H1 (cell line): ENCODE measurements around the gene MRE11. TPM values are rescaled to one million over a fixed set of nuclear protein-coding genes. Genes with fewer than 3 reads are reported as not detected.
A peak's percentile ranks its signal among the peaks of the same experiment; 100 is the strongest.

Experiments
- CTCF ChIA-PET: fragments of 300-600 bp; sonication (Branson Sonifier 250); formaldehyde crosslinking; loops from one replicate; lab custom pipeline; 2021; ENCODE audit not compliant: partially characterized antibody; lab: Charles Lee
- POLR2A ChIA-PET: fragments of 300-600 bp; sonication (Branson Sonifier 250); formaldehyde crosslinking; loops from one replicate; lab custom pipeline; 2021; ENCODE audit warnings: inconsistent platforms; ENCODE audit not compliant: partially characterized antibody; lab: Charles Lee
- DNase-seq, 2 experiments: peaks; one replicate each; pipeline versions ENCODE4 v3.0.0 to v3.0.0-alpha.2; 2010 to 2022; ENCODE audit warnings: low spot score in 2 of 2, low read depth in 1 of 2, mixed read lengths in 1 of 2
- FAIRE-seq: peaks from 2 replicates; lab custom pipeline; 2011; peaks lifted over from hg19 to GRCh38; lab: Jason Lieb, UNC
- H2AFZ ChIP-seq: 2 replicates; pipeline ENCODE4 v1.8.1; 2012; ENCODE audit warnings: low read length, inconsistent platforms
- H2AK5ac ChIP-seq: 2 replicates; pipeline ENCODE4 v1.6.1; 2013; ENCODE audit warnings: low read depth, low read length
- H2BK120ac ChIP-seq: replicated peaks from 2 replicates; pipeline ENCODE3; 2013; ENCODE audit warnings: low read depth, low read length, inconsistent platforms
- H2BK12ac ChIP-seq: 2 replicates; pipeline ENCODE4 v1.6.1; 2013; ENCODE audit warnings: low read depth, low read length
- H2BK15ac ChIP-seq: 2 replicates; pipeline ENCODE4 v1.6.1; 2013; ENCODE audit warnings: low read length
- H2BK20ac ChIP-seq: 2 replicates; pipeline ENCODE4 v1.6.1; 2013; ENCODE audit warnings: low read length
- H2BK5ac ChIP-seq: 2 replicates; pipeline ENCODE4 v1.6.1; 2013; ENCODE audit warnings: low read depth, low read length
- H3K14ac ChIP-seq: 2 replicates; pipeline ENCODE4 v1.6.1; 2013; ENCODE audit warnings: inconsistent platforms; ENCODE audit not compliant: insufficient read length
- H3K18ac ChIP-seq: 2 replicates; pipeline ENCODE4 v1.6.1; 2013; ENCODE audit warnings: low read length; ENCODE audit errors: extremely low read depth
- H3K23ac ChIP-seq: 2 replicates; pipeline ENCODE4 v1.6.1; 2013; ENCODE audit warnings: inconsistent platforms; ENCODE audit not compliant: insufficient read length
- H3K23me2 ChIP-seq: 2 replicates; pipeline ENCODE4 v1.6.1; 2013; ENCODE audit warnings: low read depth, low read length
- H3K27ac ChIP-seq: 2 replicates; pipeline ENCODE4 v1.6.1; 2011; ENCODE audit warnings: low read depth, low read length, inconsistent platforms
- H3K27me3 ChIP-seq, 4 experiments: replicated peaks in 1 of 4; 1 replicate in 1 of 4; 2 replicates in 3 of 4; pipeline versions ENCODE4 v1.6.1 to v1.8.1; 2011 to 2013; ENCODE audit warnings: low read length in 3 of 4, mild to moderate bottlenecking in 3 of 4, inconsistent platforms in 2 of 4, mixed read lengths in 2 of 4, moderate library complexity in 1 of 4; ENCODE audit not compliant: control insufficient read depth in 3 of 4, insufficient read depth in 3 of 4; ENCODE audit errors: extremely low read depth in 1 of 4
- H3K36me3 ChIP-seq, 4 experiments: 2 replicates each; pipeline versions ENCODE4 v1.6.1 to v1.8.1; 2011 to 2013; ENCODE audit warnings: mild to moderate bottlenecking in 4 of 4, low read length in 3 of 4, moderate library complexity in 2 of 4, control low read depth in 1 of 4, inconsistent platforms in 1 of 4; ENCODE audit not compliant: insufficient read depth in 4 of 4, control insufficient read depth in 2 of 4
- H3K4ac ChIP-seq: replicated peaks from 2 replicates; pipeline ENCODE3; 2013; ENCODE audit warnings: low read length, low read depth, mixed read lengths, inconsistent platforms; ENCODE audit not compliant: insufficient read length
- H3K4me1 ChIP-seq, 4 experiments: replicated peaks in 1 of 4; 1 replicate in 1 of 4; 2 replicates in 3 of 4; pipeline versions ENCODE4 v1.6.1 to v1.8.1; 2011 to 2013; ENCODE audit warnings: low read length in 3 of 4, inconsistent platforms in 2 of 4, mixed read lengths in 1 of 4; ENCODE audit not compliant: insufficient read depth in 4 of 4, control insufficient read depth in 3 of 4
- H3K4me2 ChIP-seq, 2 experiments: 2 replicates each; pipeline versions ENCODE4 v1.6.1 to v1.8.1; 2011 to 2013; ENCODE audit warnings: low read depth in 2 of 2, low read length in 2 of 2, control low read depth in 1 of 2, inconsistent platforms in 1 of 2, mild to moderate bottlenecking in 1 of 2; ENCODE audit not compliant: insufficient read depth in 1 of 2
- H3K4me3 ChIP-seq, 4 experiments: fragments of 200-600, 300-600 bp in 1 of 4; sonication (generic), shearing (Covaris generic), sonication (Bioruptor Twin) in 1 of 4; 2 replicates each; pipeline versions ENCODE4 v1.5.1 to v1.8.1; 2011 to 2016; ENCODE audit warnings: low read length in 4 of 4, low read depth in 3 of 4, control low read depth in 2 of 4, inconsistent platforms in 2 of 4, mild to moderate bottlenecking in 2 of 4, mixed read lengths in 1 of 4, moderate library complexity in 1 of 4; ENCODE audit not compliant: insufficient read depth in 2 of 4; ENCODE audit errors: extremely low read depth in 1 of 4
- H3K56ac ChIP-seq: replicated peaks from 2 replicates; pipeline ENCODE3; 2013; ENCODE audit warnings: low read depth, mild to moderate bottlenecking, mixed read lengths, low read length, inconsistent platforms; ENCODE audit not compliant: insufficient read length
- H3K79me1 ChIP-seq: 2 replicates; pipeline ENCODE4 v1.6.1; 2013; ENCODE audit warnings: low read depth, low read length, control low read depth
- H3K79me2 ChIP-seq, 2 experiments: 2 replicates each; pipeline versions ENCODE4 v1.6.1 to v1.8.1; 2012 to 2013; ENCODE audit warnings: low read length in 2 of 2, mild to moderate bottlenecking in 2 of 2, inconsistent platforms in 1 of 2; ENCODE audit not compliant: insufficient read depth in 2 of 2, control insufficient read depth in 1 of 2
- H3K9ac ChIP-seq, 4 experiments: replicated peaks in 1 of 4; 1 replicate in 1 of 4; 2 replicates in 3 of 4; pipeline versions ENCODE4 v1.6.1 to v1.8.1; 2011 to 2013; ENCODE audit warnings: low read depth in 3 of 4, low read length in 3 of 4, control low read depth in 2 of 4, mild to moderate bottlenecking in 2 of 4, moderate library complexity in 2 of 4, inconsistent platforms in 1 of 4; ENCODE audit errors: extremely low read depth in 1 of 4
- H3K9me3 ChIP-seq, 2 experiments: 2 replicates each; pipeline versions ENCODE4 v1.6.1 to v1.8.1; 2012 to 2013; ENCODE audit warnings: mild to moderate bottlenecking in 2 of 2, moderate library complexity in 2 of 2, control low read depth in 1 of 2, inconsistent platforms in 1 of 2, low read depth in 1 of 2, low read length in 1 of 2, mixed read lengths in 1 of 2; ENCODE audit not compliant: insufficient read depth in 2 of 2
- H4K20me1 ChIP-seq, 2 experiments: replicated peaks in 1 of 2; 2 replicates each; pipeline versions ENCODE3 to v1.8.1; 2011 to 2013; ENCODE audit warnings: inconsistent platforms in 2 of 2, low read length in 2 of 2, mild to moderate bottlenecking in 1 of 2; ENCODE audit not compliant: insufficient read depth in 2 of 2, control insufficient read depth in 1 of 2
- H4K5ac ChIP-seq: 2 replicates; pipeline ENCODE4 v1.6.1; 2013; ENCODE audit warnings: low read length, low read depth, mixed read lengths, inconsistent platforms; ENCODE audit not compliant: insufficient read length
- H4K8ac ChIP-seq: 2 replicates; pipeline ENCODE4 v1.8.0; 2013; ENCODE audit warnings: mild to moderate bottlenecking, moderate library complexity, low read length, inconsistent platforms; ENCODE audit not compliant: insufficient read depth; ENCODE audit errors: extremely low read depth
- H4K91ac ChIP-seq: replicated peaks from 2 replicates; pipeline ENCODE3; 2013; ENCODE audit warnings: low read length, mixed read lengths, inconsistent platforms; ENCODE audit not compliant: insufficient read length
- ASH2L ChIP-seq: fragments of 200-600, 300-600 bp; sonication (generic); IDR thresholded peaks from one replicate; pipeline ENCODE4 v1.7.1; 2017; ENCODE audit warnings: low read length
- ATF2 ChIP-seq: IDR thresholded peaks from 2 replicates; pipeline ENCODE4 v1.6.1; 2012; ENCODE audit warnings: low read length, inconsistent platforms
- BRCA1 ChIP-seq: IDR thresholded peaks from 2 replicates; pipeline ENCODE4 v1.6.1; 2012; ENCODE audit warnings: low read depth, low read length, improper control_type of control experiment
- CHD1 ChIP-seq: IDR thresholded peaks from 2 replicates; pipeline ENCODE4 v1.6.1; 2012; ENCODE audit warnings: low read depth, low read length, improper control_type of control experiment
- EP300 ChIP-seq, 2 experiments: IDR thresholded peaks; 1 replicate in 1 of 2; 2 replicates in 1 of 2; pipeline ENCODE4 v1.6.1; 2011 to 2012; ENCODE audit warnings: low read depth in 2 of 2, low read length in 2 of 2, mild to moderate bottlenecking in 2 of 2, borderline replicate concordance in 1 of 2, inconsistent platforms in 1 of 2, moderate library complexity in 1 of 2
- FOSL1 ChIP-seq: IDR thresholded peaks from 2 replicates; pipeline ENCODE4 v1.6.1; 2011; ENCODE audit warnings: mild to moderate bottlenecking, low read depth, low read length, moderate library complexity; ENCODE audit not compliant: insufficient read depth
- JUN ChIP-seq: IDR thresholded peaks from 2 replicates; pipeline ENCODE4 v1.6.1; 2011; ENCODE audit warnings: low read depth, mild to moderate bottlenecking, improper control_type of control experiment, low read length
- JUND ChIP-seq: IDR thresholded peaks from 2 replicates; pipeline ENCODE4 v1.6.1; 2011; ENCODE audit warnings: mild to moderate bottlenecking, improper control_type of control experiment, low read length
- MAFK ChIP-seq: IDR thresholded peaks from 2 replicates; pipeline ENCODE4 v1.6.1; 2012; ENCODE audit warnings: low read depth, mild to moderate bottlenecking, improper control_type of control experiment, low read length
- RFX5 ChIP-seq: IDR thresholded peaks from 2 replicates; pipeline ENCODE4 v1.6.1; 2011; ENCODE audit warnings: low read depth, low read length, improper control_type of control experiment, borderline replicate concordance
- SIN3A ChIP-seq, 2 experiments: IDR thresholded peaks in 1 of 2; conservative IDR thresholded peaks in 1 of 2; 2 replicates each; pipeline ENCODE4 v1.6.1; 2011 to 2012; ENCODE audit warnings: low read length in 2 of 2, improper control_type of control experiment in 1 of 2, low read depth in 1 of 2, mild to moderate bottlenecking in 1 of 2
- TAF1 ChIP-seq: IDR thresholded peaks from 2 replicates; pipeline ENCODE4 v1.6.1; 2011; ENCODE audit warnings: mild to moderate bottlenecking, low read depth, low read length
- YY1 ChIP-seq: IDR thresholded peaks from 2 replicates; pipeline ENCODE4 v1.6.1; 2011; ENCODE audit warnings: low read depth, mild to moderate bottlenecking, low read length
- WGBS, 2 experiments: shearing (Covaris generic) in 1 of 2; methylation state at CpG; one replicate each; pipeline versions ENCODE4 v1.1.6 to v1.1.7; 2013 to 2015; ENCODE audit warnings: low lambda C conversion rate in 2 of 2, mixed read lengths in 2 of 2, inconsistent platforms in 1 of 2, low coverage in 1 of 2, missing lambda C conversion rate in 1 of 2; ENCODE audit not compliant: insufficient replicate concordance in 2 of 2, insufficient coverage in 1 of 2, insufficient read length in 1 of 2; ENCODE audit errors: extremely low coverage in 1 of 2, missing lambda C conversion rate in 1 of 2; 5-methylcytosine and 5-hydroxymethylcytosine counted together
- polyA plus RNA-seq, 7 experiments: library from polyadenylated mRNA; depleted of rRNA in 3 of 7; stranded (reverse) in 5 of 7; unstranded in 2 of 7; fragments of >200 nt in 5 of 7; fragments of 200-250 nt in 2 of 7; gene quantifications; 1 replicate in 5 of 7; 2 replicates in 1 of 7; 4 replicates in 1 of 7; pipeline versions ENCODE4 v1.2.1 to v1.2.3, GENCODE V29; 2011 to 2013; ENCODE audit warnings: missing spikeins in 2 of 7, mixed read lengths in 2 of 7
- total RNA-seq: library from RNA; stranded (reverse); fragmentation: NEBNext Ultra II Directional; extraction: Animal tissue kit (Norgen Biotek cat#: 25700); gene quantifications from 2 replicates; pipeline ENCODE4 v1.2.1, GENCODE V29; 2021

The MRE11 gene
- total and polyA plus RNA-seq, 2 of the 8 experiments (the other 6 are each of a cell fraction or from before 2014, with no cell fraction given): 7.2 to 43.4 TPM

DNA sequence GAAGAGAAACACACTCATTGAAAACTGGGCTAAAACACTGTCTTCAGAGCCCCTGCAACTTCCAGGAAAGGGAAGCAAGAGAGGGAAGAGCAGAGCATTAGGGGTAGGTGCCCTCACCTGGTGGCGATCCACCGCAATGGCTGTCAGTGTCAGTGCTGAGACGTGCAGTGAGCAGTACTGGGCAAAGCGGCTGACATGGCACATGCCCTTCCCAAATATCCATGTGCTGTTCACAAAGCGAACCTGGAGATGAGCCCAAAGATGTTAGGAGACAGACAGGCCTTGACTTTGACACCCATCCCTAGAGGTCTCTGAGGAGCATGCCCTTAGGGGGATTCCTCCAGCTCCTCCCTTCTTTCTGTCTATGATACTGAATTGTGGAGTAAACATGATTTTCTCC lies 97.4 kb downstream of the MRE11 start:
- H3K79me2 ChIP-seq: no peaks in the 10 kb centered on the region
- TF ChIP-seq MAFK (no peak), YY1 (no peak), TAF1 (no peak), FOSL1 (no peak), SIN3A (conservative IDR thresholded peaks at IDR 0.05 in 1 of 2, IDR thresholded peaks at IDR 0.05 in 1 of 2; ENCODE audit: low read depth in 1 of 2, low read length in 2 of 2) (no peak), JUND (no peak), CHD1 (no peak), ATF2 (no peak), ASH2L (no peak), EP300 (IDR thresholded peaks at IDR 0.05; ENCODE audit: borderline replicate concordance in 1 of 2, low read depth in 2 of 2, low read length in 2 of 2) (no peak), JUN (no peak), BRCA1 (no peak), RFX5 (no peak)

More for the DNA sequence above, 97.4 kb downstream of the MRE11 start:
- POLR2A ChIA-PET: no interaction called here
- Histone ChIP-seq H2BK120ac (no peak overlapping the region), H4K8ac (no peak overlapping the region), H3K4ac (no peak overlapping the region), H3K4me2 (no peak overlapping the region), H2BK20ac (no peak overlapping the region), H3K79me1 (no peaks in the 10 kb centered on the region), H2BK15ac (0 out of 2 replicates have a peak overlapping the region, but pooled peaks have one; percentile 16), H3K23me2 (peaks cover 7% of the 10 kb centered on the region; the same call in 1 of the 2 replicates), H4K20me1 (no peaks in the 10 kb centered on the region), H4K91ac (no peak overlapping the region), H3K36me3 (no peaks in the 10 kb centered on the region), H4K5ac (no peak overlapping the region), H3K14ac (no peak overlapping the region), H2AK5ac (no peak overlapping the region), H3K27me3 (peaks cover 7 to 21% (median 18%) of the 10 kb centered on the region in 4 experiments), H3K9ac (no peak overlapping the region), H3K4me1 (no peaks in the 10 kb centered on the region; a peak in 1 of 7 replicates), H3K18ac (no peak overlapping the region), H2BK5ac (no peak overlapping the region), H2AFZ (no peak overlapping the region), H2BK12ac (no peak overlapping the region), H3K56ac (no peak overlapping the region), H3K23ac (no peak overlapping the region), H3K4me3 (no peak overlapping the region), H3K9me3 (no peaks in the 10 kb centered on the region), H3K27ac (no peak overlapping the region)
- WGBS, 2 experiments: 93% methylated on average over 5 of the region's 5 CpGs; no CpG with 5 or more reads in 1 of the 2 experiments
- CTCF ChIA-PET: interaction anchor here (2.0 kb wide), 1 partner anchor 70 kb away, joined by 4 read pairs; no protein-coding TSS in a partner anchor
- DNase-seq: no peak
- no peak for FAIRE-seq
